GM19025 (cell line): ENCODE results near the gene ARRB1.
"Not testable (repeated sequence)": the region's sequence is repeated elsewhere in the genome, so short reads cannot be mapped to it uniquely, and the experiment has no call there.

Experiments
- ATAC-seq: cut with Tn5 transposase; IDR thresholded peaks from one replicate; pipeline ENCODE4 v1.9.1; 2021; ENCODE audit warnings: mild to moderate bottlenecking, low read depth, moderate library complexity; ENCODE audit not compliant: unreplicated experiment

The ARRB1 gene

DNA sequence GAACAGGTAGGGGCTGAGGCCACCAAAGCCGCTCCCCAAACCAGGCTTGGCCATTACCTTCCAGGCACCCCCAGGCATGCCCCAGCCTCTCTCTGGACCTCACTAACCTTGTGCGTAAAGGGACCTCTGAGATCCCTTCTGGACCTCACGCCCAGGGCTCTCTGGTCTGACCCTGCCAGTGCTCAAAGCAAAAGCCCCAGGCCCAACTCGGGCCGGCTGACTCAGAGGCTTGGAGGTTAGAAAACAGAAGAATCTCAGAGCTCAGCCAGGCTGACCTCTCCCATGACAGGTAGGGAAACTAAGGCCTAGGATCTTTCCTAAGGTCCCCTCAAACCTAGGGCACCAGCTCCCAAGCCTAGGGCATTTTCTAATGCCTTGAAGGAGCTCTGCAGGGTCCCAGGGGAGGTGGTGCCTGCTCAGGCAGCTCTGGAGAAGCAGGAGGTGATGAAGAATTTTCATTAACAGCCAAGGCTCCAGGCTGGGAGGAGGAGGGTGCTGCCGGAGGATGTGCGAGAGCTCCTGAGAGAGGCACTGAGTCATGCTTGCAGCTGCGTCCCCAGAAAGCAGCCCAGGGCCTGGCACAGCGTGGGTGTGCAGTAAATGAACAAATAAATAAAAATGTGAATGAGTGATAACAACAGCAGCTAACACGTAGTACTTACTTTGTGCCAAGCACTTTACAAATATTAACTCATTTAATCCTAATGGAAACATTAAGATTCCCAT lies 25.6 kb downstream of the ARRB1 start:
- ATAC-seq: no peak

DNA sequence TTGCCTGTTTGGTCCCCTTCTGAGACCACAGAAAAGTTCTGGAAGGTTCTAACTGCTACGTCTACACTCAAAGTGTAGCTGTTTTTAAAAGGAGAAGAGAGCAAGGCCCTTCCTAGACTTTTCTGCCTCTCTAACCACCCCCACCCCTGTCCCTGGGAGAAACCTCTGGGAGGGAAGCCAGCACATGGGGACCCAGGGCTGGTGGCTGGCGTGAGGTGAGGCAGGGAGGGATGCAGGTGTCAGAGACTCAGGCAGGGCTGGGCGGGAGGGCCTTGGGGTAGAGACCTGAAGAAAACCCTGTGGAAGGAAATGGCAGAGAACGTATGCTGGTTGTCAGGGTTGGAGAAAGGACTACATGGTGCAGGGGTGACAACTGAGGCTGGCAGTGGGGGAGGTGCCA lies 26.7 kb downstream of the ARRB1 start:
- no peak for ATAC-seq

GRCh38 chr11:75324189-75324588 lies 27.3 kb downstream of the ARRB1 start:
- ATAC-seq: no peak

- no peak for ATAC-seq
These were observed 27.9 kb downstream of the ARRB1 start for GRCh38 chr11:75323609-75324008.

DNA sequence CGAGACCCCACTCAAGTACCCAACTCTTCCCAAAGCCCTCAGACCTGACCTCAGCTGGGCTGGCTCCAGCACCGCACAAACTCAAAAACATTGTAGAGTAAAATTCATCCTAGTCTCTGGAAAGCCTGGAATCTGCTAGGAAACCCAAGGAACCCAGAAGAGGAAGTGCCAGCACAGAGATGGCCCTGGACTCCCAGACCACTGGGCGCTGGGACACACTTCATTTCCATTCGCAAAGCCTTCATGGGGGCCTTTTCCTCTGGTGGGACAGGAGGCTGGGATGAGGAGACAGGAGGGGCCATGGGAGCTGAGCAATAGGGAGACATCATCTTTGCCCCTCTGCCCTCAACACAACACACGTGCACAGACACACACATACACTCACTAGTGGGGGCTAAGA lies 30.8 kb downstream of the ARRB1 start:
- no peak for ATAC-seq

DNA sequence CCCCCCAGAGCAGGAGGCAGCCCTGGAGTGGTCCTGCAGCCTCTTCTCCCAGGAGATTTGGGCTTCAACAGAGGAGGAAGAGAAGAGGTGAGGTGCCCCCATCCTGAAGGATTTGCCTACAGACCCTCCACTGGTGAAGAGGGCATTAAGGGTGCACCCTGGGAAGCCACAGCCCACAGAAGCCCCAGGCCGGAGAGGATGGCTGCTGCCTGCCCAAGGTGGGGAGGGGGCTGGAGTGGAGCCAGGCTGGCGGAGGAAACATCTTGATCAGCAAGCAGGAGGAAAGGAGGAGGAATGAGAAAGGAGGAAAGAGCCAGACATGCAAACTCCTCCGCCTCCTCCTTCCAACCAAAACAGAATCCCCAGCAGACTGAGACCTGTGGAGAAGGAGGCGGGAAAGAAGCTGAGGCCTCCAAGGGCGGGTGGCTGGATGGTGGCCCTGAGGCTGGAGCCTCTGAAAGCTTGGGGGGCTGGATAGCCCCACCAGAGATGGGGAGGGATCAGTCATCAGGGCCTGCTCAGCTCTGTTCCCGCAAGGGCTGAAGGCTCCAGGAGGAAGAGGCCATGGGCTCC lies 31.3 kb downstream of the ARRB1 start:
- no peak for ATAC-seq

- ATAC-seq: no peak
These were observed 32.2 kb downstream of the ARRB1 start for GRCh38 chr11:75319035-75319877.

- no peak for ATAC-seq
These were observed 33.9 kb downstream of the ARRB1 start for GRCh38 chr11:75317446-75318122.

DNA sequence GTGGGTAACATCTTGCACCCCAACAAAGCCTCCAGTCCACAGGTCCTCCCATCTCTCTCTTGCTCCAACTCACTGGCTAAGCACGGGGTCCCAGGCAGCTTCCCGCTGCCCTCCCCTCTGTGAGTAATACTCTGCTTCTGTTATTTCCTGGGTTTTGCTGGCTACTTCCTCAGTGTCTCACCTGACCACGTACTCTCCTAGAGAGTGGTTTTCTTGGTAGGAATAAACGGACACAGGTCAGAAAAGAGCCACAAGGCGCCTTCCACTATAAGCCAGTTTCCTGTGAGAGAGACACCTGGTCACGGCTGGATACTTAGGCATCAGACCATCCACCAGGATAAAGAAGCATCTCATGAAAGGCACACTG lies 36.0 kb downstream of the ARRB1 start:
- no peak for ATAC-seq

GRCh38 chr11:75314771-75315438 lies 36.6 kb downstream of the ARRB1 start:
- ATAC-seq: no peak

GRCh38 chr11:75313513-75314272 lies 37.8 kb downstream of the ARRB1 start:
- no peak for ATAC-seq

- ATAC-seq: no peak
These were observed 39.1 kb downstream of the ARRB1 start for GRCh38 chr11:75312346-75312745.

DNA sequence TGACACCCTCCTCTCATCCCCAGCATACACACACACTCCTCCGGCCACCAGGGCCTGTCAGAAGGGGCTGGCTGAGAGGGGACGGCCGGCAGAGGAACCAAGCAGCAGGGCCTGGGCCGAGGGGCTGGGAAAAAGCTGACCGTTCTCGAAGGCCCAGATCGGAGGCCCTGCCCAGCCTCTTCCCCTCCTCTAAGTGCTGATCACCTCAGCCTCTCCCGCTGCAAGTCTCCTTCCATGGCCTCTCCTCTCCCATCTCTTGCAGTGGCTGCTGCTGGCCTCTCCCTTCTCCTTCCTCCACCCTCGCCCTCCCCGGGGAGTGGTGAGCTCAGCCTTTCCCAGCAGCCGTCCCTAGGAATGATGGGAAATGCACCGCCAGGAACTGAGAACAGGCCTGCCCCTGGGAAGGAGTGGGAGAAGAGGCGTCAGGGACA lies 39.6 kb downstream of the ARRB1 start:
- ATAC-seq: no peak

GRCh38 chr11:75308986-75309385 lies 42.5 kb downstream of the ARRB1 start:
- ATAC-seq: no peak

- ATAC-seq: no peak
These were observed 43.3 kb downstream of the ARRB1 start for GRCh38 chr11:75308116-75308515.

DNA sequence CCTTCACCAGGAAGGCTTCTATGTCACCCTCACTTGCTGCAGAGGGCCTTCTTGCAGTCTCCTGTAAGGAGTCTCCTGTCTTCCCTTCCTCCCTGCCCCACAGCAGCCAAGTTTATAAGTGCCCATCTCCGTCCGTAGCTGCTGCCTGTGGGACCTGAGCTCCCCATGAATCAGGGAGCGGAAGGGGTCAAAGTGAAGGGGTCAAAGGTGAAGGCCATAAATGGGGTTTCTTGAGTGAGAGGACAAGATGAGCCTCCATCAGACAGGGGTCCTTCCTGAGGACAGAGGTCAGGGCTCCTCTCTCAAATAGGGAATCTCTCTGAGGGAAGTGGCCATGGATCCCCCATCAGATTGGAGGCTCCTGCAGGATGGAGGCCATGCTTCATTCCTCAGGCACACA lies 44.4 kb downstream of the ARRB1 start:
- no peak for ATAC-seq

DNA sequence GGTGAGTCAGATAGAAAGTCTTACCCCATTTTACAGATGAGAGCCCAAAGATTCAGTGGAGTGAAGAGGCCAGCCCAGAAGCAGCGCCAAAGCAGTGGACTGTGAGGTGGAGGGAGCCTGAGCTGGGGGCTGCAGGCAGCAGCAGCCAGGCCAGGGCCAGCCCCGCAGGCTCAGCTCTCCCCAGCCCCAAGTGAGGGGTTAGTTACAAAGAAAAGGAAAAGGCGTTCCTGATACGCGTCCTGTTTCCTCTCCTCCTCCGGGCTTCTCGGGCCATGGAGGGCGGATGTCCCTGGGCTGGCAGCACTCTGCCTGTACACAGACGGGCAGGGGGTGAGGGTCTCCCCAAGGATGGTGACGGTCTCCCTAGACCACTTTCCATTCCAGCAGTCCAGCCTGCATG lies 44.9 kb downstream of the ARRB1 start:
- no peak for ATAC-seq

GRCh38 chr11:75305993-75306392 lies 45.5 kb downstream of the ARRB1 start:
- no peak for ATAC-seq

GRCh38 chr11:75305452-75305851 lies 46.0 kb downstream of the ARRB1 start:
- ATAC-seq: no peak

- not testable (repeated sequence) for ATAC-seq
These were observed 46.5 kb downstream of the ARRB1 start for GRCh38 chr11:75304941-75305340.
